Measurements from ENCODE around the gene HTR1A.

GRCh38 chr5:63962279-63962678 lies at the start of gene HTR1A:
- TF ChIP-seq CTCF (IDR thresholded peaks at IDR 0.05): no peak
- TF ChIP-seq RCOR1 (IDR thresholded peaks at IDR 0.05; ENCODE audit: low read depth, low read length): no peak
- TF ChIP-seq RAD21 (conservative IDR thresholded peaks at IDR 0.05 in 1 of 2, IDR thresholded peaks at IDR 0.05 in 1 of 2): no peak
- no peak for TF ChIP-seq KDM1A (IDR thresholded peaks at IDR 0.05; ENCODE audit: low read depth)
- TF ChIP-seq CBX8 (IDR thresholded peaks at IDR 0.05): no peak
- no peak for TF ChIP-seq ZC3H11A (IDR thresholded peaks at IDR 0.05)
- TF ChIP-seq MAX (IDR thresholded peaks at IDR 0.05): no peak
- no peak for TF ChIP-seq CEBPB (IDR thresholded peaks at IDR 0.05)
- TF ChIP-seq REST (IDR thresholded peaks at IDR 0.05): no peak
- no peak for TF ChIP-seq ATOH8 (CRISPR knock-in tag; IDR thresholded peaks at IDR 0.05; ENCODE audit: low read depth)
- TF ChIP-seq EP300 (IDR thresholded peaks at IDR 0.05): no peak

Data from A549 (cell line).